Small intestine (tissue), 7 donors: Measurements from ENCODE around the gene ENG. TPM values are rescaled to one million over a fixed set of nuclear protein-coding genes. Genes with fewer than 3 reads are reported as not detected.

ENCODE experiments used
- DNase-seq, 2 donors: peaks; one replicate each; pipeline versions ENCODE4 v3.0.0 to v3.0.0-alpha.2; 2013
- FAIRE-seq: peaks from 2 replicates; lab custom pipeline; 2012; peaks lifted over from hg19 to GRCh38; lab: Jason Lieb, UNC
- H3K27ac ChIP-seq, 3 donors: one replicate each; pipeline ENCODE4 v1.5.1; 2013; ENCODE audit warnings: low read length in 2 of 3, mild to moderate bottlenecking in 2 of 3, control low read depth in 1 of 3, inconsistent platforms in 1 of 3, low read depth in 1 of 3, moderate library complexity in 1 of 3
- H3K27me3 ChIP-seq, 3 donors: one replicate each; pipeline ENCODE4 v1.6.1; 2013; ENCODE audit warnings: low read length in 3 of 3, inconsistent platforms in 1 of 3; ENCODE audit not compliant: control insufficient read depth in 3 of 3, insufficient read depth in 3 of 3
- H3K36me3 ChIP-seq, 3 donors: one replicate each; pipeline ENCODE4 v1.6.1; 2013; ENCODE audit warnings: low read length in 3 of 3, inconsistent platforms in 1 of 3, low read depth in 1 of 3, mild to moderate bottlenecking in 1 of 3, moderate library complexity in 1 of 3; ENCODE audit not compliant: control insufficient read depth in 3 of 3, insufficient read depth in 2 of 3
- H3K4me1 ChIP-seq, 3 donors: one replicate each; pipeline ENCODE4 v1.6.1; 2013; ENCODE audit warnings: low read length in 2 of 3, inconsistent platforms in 1 of 3, low read depth in 1 of 3, mild to moderate bottlenecking in 1 of 3, moderate library complexity in 1 of 3; ENCODE audit not compliant: control insufficient read depth in 3 of 3, insufficient read depth in 2 of 3
- H3K4me3 ChIP-seq, 3 donors: one replicate each; pipeline ENCODE4 v1.5.1; 2013; ENCODE audit warnings: low read length in 3 of 3, control low read depth in 1 of 3, inconsistent platforms in 1 of 3, low read depth in 1 of 3, mild to moderate bottlenecking in 1 of 3, moderate library complexity in 1 of 3
- H3K9me3 ChIP-seq, 2 donors: one replicate each; pipeline ENCODE4 v1.6.1; 2013; ENCODE audit warnings: low read depth in 1 of 2, low read length in 1 of 2; ENCODE audit not compliant: control insufficient read depth in 2 of 2, insufficient read depth in 1 of 2
- WGBS, 3 donors: extraction: QIAGEN DNeasy Blood & Tissue Kit; methylation state at CpG; one replicate each; pipeline ENCODE4 v1.1.7; 2013; 5-methylcytosine and 5-hydroxymethylcytosine counted together
- polyA plus RNA-seq, 4 donors: library from polyadenylated mRNA; stranded (reverse) in 3 of 4; unstranded in 1 of 4; fragments of 200-250 nt in 3 of 4; fragments of 120-200 nt in 1 of 4; gene quantifications; one replicate each; pipeline versions ENCODE4 v1.2.1 to v1.2.3, GENCODE V29; 2013
- donor health status: healthy with polysubstance abuse.
- donor health status: control.
- donor health status: control.
- donor health status: Bipolar disorder and iron deficiency.
- donor health status: healthy.

Gene ENG
- polyA plus RNA-seq, 4 donors = 3.1 to 84.0 (median 11.8) TPM

- Histone ChIP-seq H3K36me3 (no peaks in the 10 kb centered on the region), H3K4me3 (no peak overlapping the region), H3K27ac (peak overlapping the region in 1 of 3 donors; percentile 65), H3K4me1 (peaks cover 0 to 9% (median 0%) of the 10 kb centered on the region in 3 donors), H3K9me3 (no peaks in the 10 kb centered on the region), H3K27me3 (peaks cover 0 to 2% (median 0%) of the 10 kb centered on the region in 3 donors)
- 57 to 72% (median 67%) methylated on average over 11 of the region's 11 CpGs for WGBS, 3 donors
- DNase-seq = no peak
- no peak for FAIRE-seq
Observed at GRCh38 chr9:127856094-127856728, 1.8 kb upstream of the ENG start.

GRCh38 chr9:127855522-127855921 lies 1.1 kb upstream of the ENG start:
- H3K4me3 ChIP-seq = no peak overlapping the region
- no peak for DNase-seq
- 86 to 98% (median 95%) methylated on average over 5 of the region's 5 CpGs for WGBS, 3 donors

DNA sequence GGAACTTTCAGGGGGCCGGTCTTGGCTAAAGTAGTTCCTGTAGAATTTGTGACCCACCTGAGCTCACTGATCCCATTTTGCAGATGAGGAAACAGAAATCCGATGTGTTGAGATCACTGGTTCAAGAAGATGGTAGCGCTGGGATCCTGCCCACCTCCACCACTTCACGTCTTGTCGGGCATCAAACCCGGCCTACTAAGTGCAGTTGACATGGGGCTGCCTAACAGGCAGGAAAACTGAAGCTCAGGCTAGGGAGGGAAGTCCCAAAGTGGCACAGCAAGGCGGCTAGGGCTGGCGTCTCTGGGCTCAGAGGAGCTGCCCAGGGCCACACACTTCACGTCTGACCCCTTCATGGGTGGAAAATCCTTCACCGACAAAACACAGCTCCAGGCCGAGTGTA lies 502 bp upstream of the ENG start:
- FAIRE-seq = no peak
- no peaks in the 10 kb centered on the region for H3K36me3 ChIP-seq
- peaks cover 0 to under 1% of the 10 kb centered on the region in 2 donors for H3K9me3 ChIP-seq
- no peak for DNase-seq
- H3K27ac ChIP-seq = peak overlapping the region; percentile 24 to 84 (median 47)
- H3K27me3 ChIP-seq = peaks cover 0 to 2% (median 0%) of the 10 kb centered on the region in 3 donors
- peaks cover 0 to 9% (median 0%) of the 10 kb centered on the region in 3 donors for H3K4me1 ChIP-seq
- H3K4me3 ChIP-seq = peak overlapping the region in 1 of 3 donors; percentile 46
- WGBS, 3 donors = 76 to 81% (median 76%) methylated on average over 11 of the region's 11 CpGs

More at GRCh38 chr9:127855522-127855921, 1.1 kb upstream of the ENG start:
- FAIRE-seq = no peak
- Histone ChIP-seq H3K27ac (peak overlapping the region in 1 of 3 donors; percentile 65), H3K4me1 (peaks cover 0 to 9% (median 0%) of the 10 kb centered on the region in 3 donors), H3K27me3 (peaks cover 0 to 2% (median 0%) of the 10 kb centered on the region in 3 donors), H3K36me3 (no peaks in the 10 kb centered on the region), H3K9me3 (no peaks in the 10 kb centered on the region)

GRCh38 chr9:127853312-127854183 lies 910 bp downstream of the ENG start:
- Histone ChIP-seq H3K9me3 (peaks cover 0 to 13% of the 10 kb centered on the region in 2 donors), H3K4me3 (peak overlapping the region; percentile 37 to 46 (median 41)), H3K27ac (peak overlapping the region; percentile 5 to 89 (median 40)), H3K27me3 (peaks cover 0 to 2% (median 0%) of the 10 kb centered on the region in 3 donors), H3K4me1 (peaks cover 0 to 3% (median 0%) of the 10 kb centered on the region in 3 donors), H3K36me3 (no peaks in the 10 kb centered on the region)
- FAIRE-seq (no peak), DNase-seq (no peak)
- WGBS, 3 donors = 47 to 71% (median 57%) methylated on average over 13 of the region's 13 CpGs

- peak overlapping the region in 1 of 3 donors; percentile 89 for H3K27ac ChIP-seq
- peaks cover 0 to 1% (median 0%) of the 10 kb centered on the region in 3 donors for H3K36me3 ChIP-seq
- peaks cover 0 to 3% (median 0%) of the 10 kb centered on the region in 3 donors for H3K4me1 ChIP-seq
- no peak for FAIRE-seq
- H3K27me3 ChIP-seq = peaks cover 0 to 2% (median 0%) of the 10 kb centered on the region in 3 donors
- DNase-seq = no peak
- H3K4me3 ChIP-seq = peak overlapping the region in 1 of 3 donors; percentile 41
- H3K9me3 ChIP-seq = peaks cover 0 to 16% of the 10 kb centered on the region in 2 donors
- WGBS, 3 donors = 74 to 84% (median 74%) methylated on average over 9 of the region's 9 CpGs
Observed at GRCh38 chr9:127852829-127853228, 1.6 kb downstream of the ENG start.

DNA sequence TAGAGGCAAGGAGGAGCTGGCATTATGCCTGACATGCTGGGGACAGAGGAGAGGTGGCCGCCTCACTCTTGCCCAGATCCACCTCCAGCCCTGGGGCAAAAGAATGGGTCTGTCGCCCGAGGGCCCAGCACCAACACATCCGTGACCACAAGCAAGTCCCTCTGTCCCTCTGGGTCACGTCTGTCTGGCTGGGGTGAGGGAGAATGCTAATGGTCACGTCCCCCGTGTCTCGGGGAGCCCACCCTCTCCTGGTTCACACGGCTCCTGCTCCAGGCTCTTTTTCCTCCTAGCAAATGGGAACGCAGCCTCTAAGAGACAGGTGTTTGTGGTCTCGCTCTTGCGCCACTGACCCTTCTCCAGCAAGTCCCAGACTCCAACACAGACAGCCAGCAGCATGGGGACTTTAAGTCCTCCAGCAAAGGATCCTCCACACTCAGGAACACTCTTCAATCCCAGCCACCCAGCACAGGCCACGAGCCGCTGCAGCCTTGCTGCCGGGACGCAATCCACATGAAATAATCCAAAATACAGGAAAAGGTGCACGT lies 4.1 kb downstream of the ENG start:
- DNase-seq (no peak), FAIRE-seq (no peak)
- WGBS, 3 donors = 85 to 93% (median 88%) methylated on average over 15 to 17 of the region's 17 CpGs
- peak overlapping the region in 1 of 3 donors; percentile 41 for H3K27ac ChIP-seq
- H3K9me3 ChIP-seq = peaks cover 0 to 16% of the 10 kb centered on the region in 2 donors
- H3K4me1 ChIP-seq = peaks cover 0 to 3% (median 0%) of the 10 kb centered on the region in 3 donors
- peaks cover 0 to 2% (median 0%) of the 10 kb centered on the region in 3 donors for H3K27me3 ChIP-seq
- no peak overlapping the region for H3K4me3 ChIP-seq
- peaks cover 0 to 2% (median 0%) of the 10 kb centered on the region in 3 donors for H3K36me3 ChIP-seq

DNA sequence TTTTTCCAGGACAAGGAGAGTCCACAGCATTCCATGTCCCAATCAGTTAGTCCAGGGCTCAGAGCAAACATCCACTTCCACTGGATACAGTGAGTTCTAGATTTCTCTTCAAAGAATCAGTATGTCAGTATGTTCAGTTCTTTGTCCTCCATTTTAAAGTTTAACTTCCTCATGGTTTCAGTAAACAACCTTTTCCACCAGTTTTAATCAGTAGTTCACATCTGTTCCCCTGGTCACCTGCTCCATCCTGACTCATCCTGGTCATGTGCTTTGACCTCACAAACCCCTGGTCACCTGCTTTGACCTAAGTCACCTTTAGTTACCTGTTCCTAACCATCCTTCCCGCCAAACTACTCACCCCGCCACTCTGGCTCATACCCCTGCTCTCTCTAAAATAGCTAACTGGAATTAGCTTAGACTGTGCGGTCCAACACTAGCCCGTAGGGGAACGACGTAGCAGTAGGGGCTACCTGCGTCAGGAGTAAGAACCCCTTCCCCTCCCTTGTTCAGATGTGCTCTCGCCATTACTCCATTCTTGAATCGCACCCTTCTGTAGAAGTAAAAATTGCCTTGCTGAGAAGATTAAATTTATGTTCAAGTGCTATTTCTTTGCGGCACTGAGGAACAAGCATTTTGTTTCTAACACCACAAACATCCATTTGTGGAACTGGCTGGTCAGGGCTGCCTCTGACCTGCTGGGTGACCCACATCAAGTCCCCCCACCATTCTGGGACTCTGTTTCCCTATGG lies 5.5 kb downstream of the ENG start:
- H3K27me3 ChIP-seq = peaks cover 0 to 2% (median 0%) of the 10 kb centered on the region in 3 donors
- no peak overlapping the region for H3K4me3 ChIP-seq
- FAIRE-seq = no peak
- H3K27ac ChIP-seq = peak overlapping the region in 1 of 3 donors; percentile 64
- peaks cover 0 to 3% (median 0%) of the 10 kb centered on the region in 3 donors for H3K4me1 ChIP-seq
- peaks cover 0 to 2% (median 0%) of the 10 kb centered on the region in 3 donors for H3K36me3 ChIP-seq
- no peak for DNase-seq
- WGBS, 3 donors = 83 to 90% (median 87%) methylated on average over 10 of the region's 10 CpGs
- peaks cover 0 to 16% of the 10 kb centered on the region in 2 donors for H3K9me3 ChIP-seq
